H1 (cell line): ENCODE results near the gene PMP22. TPM values are rescaled to one million over a fixed set of nuclear protein-coding genes. Genes with fewer than 3 reads are reported as not detected.

ENCODE experiments used
- CTCF ChIA-PET: fragments of 300-600 bp; sonication (Branson Sonifier 250); formaldehyde crosslinking; loops from one replicate; lab custom pipeline; 2021; ENCODE audit not compliant: partially characterized antibody; lab: Charles Lee
- POLR2A ChIA-PET: fragments of 300-600 bp; sonication (Branson Sonifier 250); formaldehyde crosslinking; loops from one replicate; lab custom pipeline; 2021; ENCODE audit warnings: inconsistent platforms; ENCODE audit not compliant: partially characterized antibody; lab: Charles Lee
- DNase-seq, 2 experiments: peaks; one replicate each; pipeline versions ENCODE4 v3.0.0 to v3.0.0-alpha.2; 2010 to 2022; ENCODE audit warnings: low spot score in 2 of 2, low read depth in 1 of 2, mixed read lengths in 1 of 2
- FAIRE-seq: peaks from 2 replicates; lab custom pipeline; 2011; peaks lifted over from hg19 to GRCh38; lab: Jason Lieb, UNC
- H2AFZ ChIP-seq: 2 replicates; pipeline ENCODE4 v1.8.1; 2012; ENCODE audit warnings: low read length, inconsistent platforms
- H2AK5ac ChIP-seq: 2 replicates; pipeline ENCODE4 v1.6.1; 2013; ENCODE audit warnings: low read depth, low read length
- H2BK120ac ChIP-seq: replicated peaks from 2 replicates; pipeline ENCODE3; 2013; ENCODE audit warnings: low read depth, low read length, inconsistent platforms
- H2BK12ac ChIP-seq: 2 replicates; pipeline ENCODE4 v1.6.1; 2013; ENCODE audit warnings: low read depth, low read length
- H2BK15ac ChIP-seq: 2 replicates; pipeline ENCODE4 v1.6.1; 2013; ENCODE audit warnings: low read length
- H2BK20ac ChIP-seq: 2 replicates; pipeline ENCODE4 v1.6.1; 2013; ENCODE audit warnings: low read length
- H2BK5ac ChIP-seq: 2 replicates; pipeline ENCODE4 v1.6.1; 2013; ENCODE audit warnings: low read depth, low read length
- H3K14ac ChIP-seq: 2 replicates; pipeline ENCODE4 v1.6.1; 2013; ENCODE audit warnings: inconsistent platforms; ENCODE audit not compliant: insufficient read length
- H3K18ac ChIP-seq: 2 replicates; pipeline ENCODE4 v1.6.1; 2013; ENCODE audit warnings: low read length; ENCODE audit errors: extremely low read depth
- H3K23ac ChIP-seq: 2 replicates; pipeline ENCODE4 v1.6.1; 2013; ENCODE audit warnings: inconsistent platforms; ENCODE audit not compliant: insufficient read length
- H3K23me2 ChIP-seq: 2 replicates; pipeline ENCODE4 v1.6.1; 2013; ENCODE audit warnings: low read depth, low read length
- H3K27ac ChIP-seq: 2 replicates; pipeline ENCODE4 v1.6.1; 2011; ENCODE audit warnings: low read depth, low read length, inconsistent platforms
- H3K27me3 ChIP-seq, 4 experiments: replicated peaks in 1 of 4; 1 replicate in 1 of 4; 2 replicates in 3 of 4; pipeline versions ENCODE4 v1.6.1 to v1.8.1; 2011 to 2013; ENCODE audit warnings: low read length in 3 of 4, mild to moderate bottlenecking in 3 of 4, inconsistent platforms in 2 of 4, mixed read lengths in 2 of 4, moderate library complexity in 1 of 4; ENCODE audit not compliant: control insufficient read depth in 3 of 4, insufficient read depth in 3 of 4; ENCODE audit errors: extremely low read depth in 1 of 4
- H3K36me3 ChIP-seq, 4 experiments: 2 replicates each; pipeline versions ENCODE4 v1.6.1 to v1.8.1; 2011 to 2013; ENCODE audit warnings: mild to moderate bottlenecking in 4 of 4, low read length in 3 of 4, moderate library complexity in 2 of 4, control low read depth in 1 of 4, inconsistent platforms in 1 of 4; ENCODE audit not compliant: insufficient read depth in 4 of 4, control insufficient read depth in 2 of 4
- H3K4ac ChIP-seq: replicated peaks from 2 replicates; pipeline ENCODE3; 2013; ENCODE audit warnings: low read length, low read depth, mixed read lengths, inconsistent platforms; ENCODE audit not compliant: insufficient read length
- H3K4me1 ChIP-seq, 4 experiments: replicated peaks in 1 of 4; 1 replicate in 1 of 4; 2 replicates in 3 of 4; pipeline versions ENCODE4 v1.6.1 to v1.8.1; 2011 to 2013; ENCODE audit warnings: low read length in 3 of 4, inconsistent platforms in 2 of 4, mixed read lengths in 1 of 4; ENCODE audit not compliant: insufficient read depth in 4 of 4, control insufficient read depth in 3 of 4
- H3K4me2 ChIP-seq, 2 experiments: 2 replicates each; pipeline versions ENCODE4 v1.6.1 to v1.8.1; 2011 to 2013; ENCODE audit warnings: low read depth in 2 of 2, low read length in 2 of 2, control low read depth in 1 of 2, inconsistent platforms in 1 of 2, mild to moderate bottlenecking in 1 of 2; ENCODE audit not compliant: insufficient read depth in 1 of 2
- H3K4me3 ChIP-seq, 4 experiments: fragments of 200-600, 300-600 bp in 1 of 4; sonication (generic), shearing (Covaris generic), sonication (Bioruptor Twin) in 1 of 4; 2 replicates each; pipeline versions ENCODE4 v1.5.1 to v1.8.1; 2011 to 2016; ENCODE audit warnings: low read length in 4 of 4, low read depth in 3 of 4, control low read depth in 2 of 4, inconsistent platforms in 2 of 4, mild to moderate bottlenecking in 2 of 4, mixed read lengths in 1 of 4, moderate library complexity in 1 of 4; ENCODE audit not compliant: insufficient read depth in 2 of 4; ENCODE audit errors: extremely low read depth in 1 of 4
- H3K56ac ChIP-seq: replicated peaks from 2 replicates; pipeline ENCODE3; 2013; ENCODE audit warnings: low read depth, mild to moderate bottlenecking, mixed read lengths, low read length, inconsistent platforms; ENCODE audit not compliant: insufficient read length
- H3K79me1 ChIP-seq: 2 replicates; pipeline ENCODE4 v1.6.1; 2013; ENCODE audit warnings: low read depth, low read length, control low read depth
- H3K79me2 ChIP-seq, 2 experiments: 2 replicates each; pipeline versions ENCODE4 v1.6.1 to v1.8.1; 2012 to 2013; ENCODE audit warnings: low read length in 2 of 2, mild to moderate bottlenecking in 2 of 2, inconsistent platforms in 1 of 2; ENCODE audit not compliant: insufficient read depth in 2 of 2, control insufficient read depth in 1 of 2
- H3K9ac ChIP-seq, 4 experiments: replicated peaks in 1 of 4; 1 replicate in 1 of 4; 2 replicates in 3 of 4; pipeline versions ENCODE4 v1.6.1 to v1.8.1; 2011 to 2013; ENCODE audit warnings: low read depth in 3 of 4, low read length in 3 of 4, control low read depth in 2 of 4, mild to moderate bottlenecking in 2 of 4, moderate library complexity in 2 of 4, inconsistent platforms in 1 of 4; ENCODE audit errors: extremely low read depth in 1 of 4
- H3K9me3 ChIP-seq, 2 experiments: 2 replicates each; pipeline versions ENCODE4 v1.6.1 to v1.8.1; 2012 to 2013; ENCODE audit warnings: mild to moderate bottlenecking in 2 of 2, moderate library complexity in 2 of 2, control low read depth in 1 of 2, inconsistent platforms in 1 of 2, low read depth in 1 of 2, low read length in 1 of 2, mixed read lengths in 1 of 2; ENCODE audit not compliant: insufficient read depth in 2 of 2
- H4K20me1 ChIP-seq, 2 experiments: replicated peaks in 1 of 2; 2 replicates each; pipeline versions ENCODE3 to v1.8.1; 2011 to 2013; ENCODE audit warnings: inconsistent platforms in 2 of 2, low read length in 2 of 2, mild to moderate bottlenecking in 1 of 2; ENCODE audit not compliant: insufficient read depth in 2 of 2, control insufficient read depth in 1 of 2
- H4K5ac ChIP-seq: 2 replicates; pipeline ENCODE4 v1.6.1; 2013; ENCODE audit warnings: low read length, low read depth, mixed read lengths, inconsistent platforms; ENCODE audit not compliant: insufficient read length
- H4K8ac ChIP-seq: 2 replicates; pipeline ENCODE4 v1.8.0; 2013; ENCODE audit warnings: mild to moderate bottlenecking, moderate library complexity, low read length, inconsistent platforms; ENCODE audit not compliant: insufficient read depth; ENCODE audit errors: extremely low read depth
- H4K91ac ChIP-seq: replicated peaks from 2 replicates; pipeline ENCODE3; 2013; ENCODE audit warnings: low read length, mixed read lengths, inconsistent platforms; ENCODE audit not compliant: insufficient read length
- TEAD4 ChIP-seq: IDR thresholded peaks from 2 replicates; pipeline ENCODE4 v1.6.1; 2012; ENCODE audit warnings: low read depth, low read length, inconsistent platforms, mixed read lengths
- WGBS, 2 experiments: shearing (Covaris generic) in 1 of 2; methylation state at CpG; one replicate each; pipeline versions ENCODE4 v1.1.6 to v1.1.7; 2013 to 2015; ENCODE audit warnings: low lambda C conversion rate in 2 of 2, mixed read lengths in 2 of 2, inconsistent platforms in 1 of 2, low coverage in 1 of 2, missing lambda C conversion rate in 1 of 2; ENCODE audit not compliant: insufficient replicate concordance in 2 of 2, insufficient coverage in 1 of 2, insufficient read length in 1 of 2; ENCODE audit errors: extremely low coverage in 1 of 2, missing lambda C conversion rate in 1 of 2; 5-methylcytosine and 5-hydroxymethylcytosine counted together
- polyA plus RNA-seq, 7 experiments: library from polyadenylated mRNA; depleted of rRNA in 3 of 7; stranded (reverse) in 5 of 7; unstranded in 2 of 7; fragments of >200 nt in 5 of 7; fragments of 200-250 nt in 2 of 7; gene quantifications; 1 replicate in 5 of 7; 2 replicates in 1 of 7; 4 replicates in 1 of 7; pipeline versions ENCODE4 v1.2.1 to v1.2.3, GENCODE V29; 2011 to 2013; ENCODE audit warnings: missing spikeins in 2 of 7, mixed read lengths in 2 of 7
- total RNA-seq: library from RNA; stranded (reverse); fragmentation: NEBNext Ultra II Directional; extraction: Animal tissue kit (Norgen Biotek cat#: 25700); gene quantifications from 2 replicates; pipeline ENCODE4 v1.2.1, GENCODE V29; 2021

The PMP22 gene
- total and polyA plus RNA-seq, 2 of the 8 experiments (the other 6 are each of a cell fraction or from before 2014, with no cell fraction given): 0.84 to 4.9 TPM

GRCh38 chr17:15301845-15302244 is 36.7 kb upstream of the PMP22 start:
- H3K79me2 ChIP-seq: no peaks in the 10 kb centered on the region
- H4K20me1 ChIP-seq: no peaks in the 10 kb centered on the region
- FAIRE-seq (no peak), DNase-seq (no peak)
- H3K23ac ChIP-seq: no peak overlapping the region
- no peak overlapping the region for H2BK12ac ChIP-seq
- H3K56ac ChIP-seq: no peak overlapping the region
- H3K14ac ChIP-seq: no peak overlapping the region
- H3K9me3 ChIP-seq: no peaks in the 10 kb centered on the region
- H2AK5ac ChIP-seq: no peak overlapping the region
- H3K18ac ChIP-seq: no peak overlapping the region
- ChIA-PET POLR2A (no interaction called here), CTCF (interaction anchor here (0.6 kb wide), 1 partner anchor 133 kb away, joined by 3 read pairs; no protein-coding TSS in a partner anchor)
- no peaks in the 10 kb centered on the region for H3K36me3 ChIP-seq
- 89% methylated on average over 6 of the region's 6 CpGs; no CpG with 5 or more reads in 1 of the 2 experiments for WGBS, 2 experiments
- H3K27me3 ChIP-seq: no peaks in the 10 kb centered on the region
- no peak overlapping the region for H3K27ac ChIP-seq
- H2BK120ac ChIP-seq: no peak overlapping the region
- TF ChIP-seq TEAD4: no peak
- no peak overlapping the region for H3K4ac ChIP-seq
- H3K9ac ChIP-seq: no peak overlapping the region
- H3K4me3 ChIP-seq: no peak overlapping the region
- H2AFZ ChIP-seq: no peak overlapping the region
- no peak overlapping the region for H2BK20ac ChIP-seq
- H3K4me1 ChIP-seq: no peaks in the 10 kb centered on the region
- no peak overlapping the region for H4K5ac ChIP-seq
- no peak overlapping the region for H3K4me2 ChIP-seq
- H4K91ac ChIP-seq: no peak overlapping the region
- no peak overlapping the region for H4K8ac ChIP-seq
- no peak overlapping the region for H2BK15ac ChIP-seq
- H3K23me2 ChIP-seq: no peaks in the 10 kb centered on the region
- H2BK5ac ChIP-seq: no peak overlapping the region
- H3K79me1 ChIP-seq: no peaks in the 10 kb centered on the region; the same call in 1 of the 2 replicates
